Fibroblast of skin of left biceps (primary cell): Measurements from ENCODE around the gene SIMC1.
"Not testable (repeated sequence)": the region's sequence is repeated elsewhere in the genome, so short reads cannot be mapped to it uniquely, and the experiment has no call there.

ENCODE experiments used
- DNase-seq, 2 experiments: peaks; one replicate each; pipeline ENCODE4 v3.0.0-alpha.2; 2013; ENCODE audit warnings: low read depth in 2 of 2

Gene SIMC1

DNA sequence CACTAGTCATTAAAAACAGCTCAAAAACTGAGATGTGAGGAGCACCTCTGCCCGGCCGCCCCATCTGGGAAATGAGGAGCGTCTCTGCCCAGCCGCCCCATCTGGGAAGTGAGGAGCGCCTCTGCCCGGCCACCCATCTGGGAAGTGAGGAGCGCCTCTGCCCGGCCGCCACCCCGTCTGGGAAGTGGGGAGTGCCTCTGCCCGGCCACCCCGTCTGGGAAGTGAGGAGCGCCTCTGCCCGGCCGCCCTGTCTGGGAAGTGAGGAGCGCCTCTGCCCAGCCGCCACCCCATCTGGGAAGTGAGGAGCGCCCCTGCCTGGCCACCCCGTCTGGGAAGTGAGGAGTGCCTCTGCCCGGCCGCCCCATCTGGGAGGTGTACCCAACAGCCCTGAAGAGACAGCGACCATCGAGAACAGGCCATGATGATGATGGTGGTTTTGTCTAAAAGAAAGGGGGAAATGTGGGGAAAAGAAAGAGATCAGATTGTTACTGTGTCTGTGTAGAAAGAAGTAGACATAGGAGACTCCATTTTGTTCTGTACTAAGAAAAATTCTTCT is 23.7 kb upstream of the SIMC1 start:
- not testable (repeated sequence) for DNase-seq

DNA sequence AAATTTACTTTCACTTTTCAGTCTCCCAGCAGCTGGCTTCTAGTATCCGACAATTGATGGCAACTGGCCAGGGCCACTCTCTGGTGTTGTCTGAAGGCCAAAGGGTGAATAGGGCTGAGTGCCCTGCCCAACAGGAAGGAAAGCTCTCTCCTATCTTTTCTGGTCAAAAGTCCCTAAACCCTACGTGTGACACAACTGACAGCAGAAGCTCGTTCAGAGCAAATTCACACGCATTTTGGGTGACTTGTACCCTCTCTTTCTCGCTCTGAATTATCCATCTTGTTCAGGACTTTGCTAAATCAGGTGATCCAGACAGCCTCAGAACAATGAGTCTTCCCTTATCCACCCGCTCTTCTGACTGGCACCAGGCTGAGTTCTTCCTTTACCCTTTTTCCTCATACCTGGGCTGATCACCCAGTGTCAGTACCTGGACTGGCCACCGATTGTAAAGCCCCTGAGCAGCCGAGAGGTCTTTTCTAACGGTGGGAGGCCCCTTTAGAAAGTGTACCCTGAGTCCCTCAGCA is 21.8 kb upstream of the SIMC1 start:
- DNase-seq = not testable (repeated sequence)

DNA sequence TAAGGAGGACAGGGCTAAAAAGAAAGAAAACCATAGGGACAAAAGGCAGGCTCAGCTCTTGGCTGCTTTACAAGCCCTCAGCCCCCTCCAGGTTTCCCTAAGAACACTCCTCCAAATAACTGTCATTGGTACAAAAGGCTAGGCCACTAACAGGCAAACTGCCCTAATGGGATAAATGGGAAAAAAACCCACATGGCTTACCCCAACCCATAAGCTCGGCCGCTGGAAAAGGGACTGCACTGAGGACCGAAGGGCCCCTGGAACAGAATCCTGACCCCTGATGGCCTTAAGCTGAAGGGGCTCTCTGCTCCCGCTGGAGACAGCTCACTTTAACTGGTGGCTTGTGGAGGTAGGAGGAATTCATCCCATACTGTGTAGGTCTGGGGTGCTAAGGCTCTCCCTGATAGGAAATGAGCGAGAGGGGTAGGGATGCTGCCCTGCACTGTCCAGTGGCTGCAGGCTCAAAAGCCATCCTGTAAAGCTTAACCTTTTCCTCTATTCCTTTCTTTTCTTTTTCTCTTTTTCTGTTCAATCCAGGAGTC is 21.0 kb upstream of the SIMC1 start:
- not testable (repeated sequence) for DNase-seq

DNA sequence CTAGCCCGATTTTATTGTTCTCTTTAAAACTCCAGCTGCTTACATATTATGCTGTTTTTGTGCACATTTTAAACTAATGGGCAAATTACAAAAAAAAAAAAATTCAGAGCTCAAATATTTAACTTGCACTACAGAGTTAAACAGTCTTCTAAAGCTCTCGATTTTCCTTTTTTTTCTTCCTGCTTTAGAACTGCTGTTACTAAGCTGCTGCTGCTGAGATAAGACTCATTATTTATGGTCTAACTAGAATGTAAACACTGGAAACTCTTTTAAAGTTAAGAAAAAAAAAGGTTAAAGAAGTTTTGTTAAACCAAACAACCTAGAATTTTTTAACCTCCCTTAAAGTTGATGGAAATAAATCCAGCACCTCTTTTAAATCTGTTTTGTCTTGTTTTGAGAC is 20.5 kb upstream of the SIMC1 start:
- DNase-seq = not testable (repeated sequence)

DNA sequence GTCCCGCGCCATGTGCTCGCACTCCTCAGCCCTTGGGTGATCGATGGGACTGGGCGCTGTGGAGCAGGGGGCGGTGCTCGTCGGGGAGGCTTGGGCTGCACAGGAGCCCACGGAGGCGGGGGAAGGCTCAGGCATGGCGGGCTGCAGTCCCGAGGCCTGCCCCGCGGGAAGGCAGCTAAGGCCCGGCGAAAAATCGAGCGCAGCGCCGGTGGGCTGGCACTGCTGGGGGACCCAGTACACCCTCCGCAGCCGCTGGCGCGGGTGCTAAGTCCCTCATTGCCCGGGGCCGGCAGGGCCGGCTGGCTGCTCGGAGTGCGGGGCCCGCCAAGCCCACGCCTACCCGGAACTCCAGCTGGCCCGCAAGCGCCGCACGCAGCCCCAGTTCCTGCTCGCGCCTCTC is 16.2 kb upstream of the SIMC1 start:
- DNase-seq = not testable (repeated sequence)

DNA sequence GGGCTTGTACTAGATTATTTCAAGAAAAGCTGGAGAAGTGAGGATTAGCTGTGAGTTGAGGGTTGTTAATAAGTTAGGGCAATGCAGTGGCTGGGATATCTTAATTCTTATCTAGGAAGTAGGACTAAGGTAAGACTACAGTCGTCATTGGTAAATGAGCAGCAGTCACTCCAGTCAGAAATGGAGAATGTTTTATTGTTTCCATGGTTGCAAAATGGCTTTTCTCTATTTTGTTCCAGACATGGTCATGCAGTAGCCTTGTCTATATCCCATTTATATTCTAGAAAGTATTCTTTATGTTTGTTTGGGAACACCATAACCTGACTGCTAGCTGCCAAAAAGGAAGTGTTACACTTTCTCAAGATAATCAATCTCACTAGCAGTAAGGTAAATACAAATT is 9.9 kb upstream of the SIMC1 start:
- DNase-seq = not testable (repeated sequence)

DNA sequence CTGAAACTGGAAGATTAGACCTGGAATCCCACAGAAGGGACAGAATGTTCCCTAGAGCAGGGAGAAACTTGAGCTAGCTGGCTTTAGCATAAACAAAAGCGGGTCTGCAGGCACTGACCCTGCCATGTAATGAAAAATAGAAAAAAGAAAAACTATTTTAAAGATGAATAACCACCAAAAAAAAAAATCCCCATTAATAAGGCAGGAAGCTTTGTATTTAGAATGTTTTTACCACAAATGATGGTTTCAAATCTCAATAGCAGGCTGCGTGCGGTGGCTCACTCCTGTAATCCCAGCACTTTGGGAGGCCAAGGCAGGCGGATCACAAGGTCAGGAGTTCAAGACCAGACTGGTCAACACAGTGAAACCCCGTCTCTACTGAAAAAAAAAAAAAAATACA is 5.0 kb upstream of the SIMC1 start:
- DNase-seq = not testable (repeated sequence)

DNA sequence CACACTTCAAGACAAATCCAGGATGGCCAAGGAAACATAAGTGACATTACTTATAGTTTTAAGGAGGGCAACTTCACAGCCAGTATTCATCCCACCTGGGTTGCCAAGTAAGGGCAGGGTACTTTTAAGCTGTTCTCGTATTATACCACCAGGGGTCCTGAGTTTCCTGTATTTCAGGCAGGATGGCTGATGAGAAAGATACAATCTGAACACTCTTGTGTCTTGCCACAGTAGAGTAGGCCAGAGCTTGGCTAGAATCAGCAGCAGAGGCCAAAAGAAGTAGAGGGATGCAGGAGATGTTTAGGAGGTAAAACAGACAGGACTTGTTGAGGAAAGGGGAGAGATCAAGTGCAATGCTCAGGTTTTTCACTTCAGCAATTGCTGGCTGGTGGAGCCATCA is 3.1 kb upstream of the SIMC1 start:
- peak in 1 of 2 experiments; percentile 1 for DNase-seq

DNA sequence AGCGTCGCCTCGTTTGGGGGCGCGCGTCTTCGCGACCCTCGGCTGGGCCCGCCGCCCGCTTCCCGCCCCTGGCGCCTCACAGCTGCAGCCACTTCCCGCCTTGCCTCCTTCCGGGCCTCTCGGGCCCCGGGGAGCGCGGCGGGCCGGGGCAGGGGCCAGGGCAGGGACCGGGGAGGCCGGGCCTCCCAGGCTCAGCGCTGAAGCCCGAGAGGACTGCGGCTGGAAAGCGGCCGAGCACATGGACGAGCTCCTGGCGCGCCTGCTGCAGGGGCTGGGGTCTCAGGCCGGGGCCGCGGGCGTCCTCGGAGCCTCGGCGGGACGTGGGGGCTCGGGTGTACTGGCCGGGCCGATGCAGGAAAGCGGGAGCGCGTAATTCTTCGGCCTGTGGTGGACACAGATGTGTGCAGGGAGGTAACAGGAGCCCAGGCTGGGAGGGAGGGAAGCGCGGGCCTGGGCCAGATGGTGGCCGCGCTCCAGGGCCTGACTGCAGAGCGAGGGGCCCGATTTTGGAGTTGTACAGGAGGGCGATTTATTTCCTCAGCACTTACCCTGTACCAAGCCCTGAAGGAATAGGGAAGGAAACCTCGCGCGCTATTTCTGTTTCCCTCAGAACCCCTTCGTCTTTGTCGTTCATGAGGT is 540 bp downstream of the SIMC1 start:
- DNase-seq = not testable (repeated sequence)

DNA sequence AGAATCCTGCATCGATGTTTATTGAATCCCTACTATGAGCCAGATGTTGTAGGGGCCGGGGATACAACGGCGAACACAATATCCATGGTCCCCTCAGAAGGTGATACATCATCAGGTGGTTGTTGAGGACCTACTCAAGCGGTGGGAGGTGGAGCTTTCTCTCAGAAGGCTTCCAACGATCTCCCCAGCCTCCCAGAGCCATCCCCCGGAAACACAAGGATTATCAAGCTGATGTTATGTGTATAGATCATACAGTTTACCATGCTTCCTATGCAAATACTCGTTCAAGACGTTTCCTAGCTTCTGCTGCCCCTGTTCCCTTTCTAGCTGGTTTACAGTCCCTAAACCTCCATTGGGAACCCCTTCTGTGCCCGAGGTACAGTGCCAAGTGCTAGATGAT is 1.1 kb downstream of the SIMC1 start:
- DNase-seq = not testable (repeated sequence)

DNA sequence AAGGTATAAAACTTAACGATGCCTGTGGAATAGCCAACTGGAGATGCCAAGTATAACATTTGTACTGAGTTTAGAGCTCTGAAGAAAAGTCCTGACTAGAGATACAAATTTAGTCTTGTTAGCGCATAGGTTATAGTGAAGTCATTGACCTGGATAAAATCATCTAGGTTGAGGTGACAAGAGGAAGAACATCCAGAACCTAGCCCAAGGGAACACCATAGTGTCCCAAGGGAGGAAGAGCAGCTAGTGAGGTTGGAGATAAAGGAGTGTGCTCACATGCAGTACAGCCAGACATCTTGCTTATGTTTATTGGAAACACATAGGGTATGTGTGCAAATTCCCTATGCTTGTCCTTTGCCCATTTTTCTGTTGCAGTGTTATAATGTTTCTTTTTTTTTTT is 6.1 kb downstream of the SIMC1 start:
- DNase-seq = not testable (repeated sequence)

DNA sequence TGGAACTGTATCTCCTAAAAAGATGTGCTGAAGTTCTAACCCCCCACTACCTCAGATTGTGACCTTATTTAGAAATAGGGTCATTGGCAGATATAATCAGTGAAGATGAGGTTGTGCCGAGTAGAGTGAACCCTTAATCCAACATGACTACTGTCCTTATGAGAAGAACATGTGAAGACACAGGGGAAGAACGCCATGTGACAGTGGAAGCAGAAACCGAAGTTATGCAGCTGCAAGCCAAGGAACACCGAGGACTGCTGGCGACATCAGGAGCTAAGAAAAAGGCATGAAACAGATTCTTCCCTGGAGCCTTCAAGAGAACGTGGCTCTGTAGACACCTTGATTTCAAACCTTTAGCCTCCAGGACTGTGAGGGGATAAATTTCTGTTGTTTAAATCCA is 6.8 kb downstream of the SIMC1 start:
- DNase-seq = not testable (repeated sequence)

DNA sequence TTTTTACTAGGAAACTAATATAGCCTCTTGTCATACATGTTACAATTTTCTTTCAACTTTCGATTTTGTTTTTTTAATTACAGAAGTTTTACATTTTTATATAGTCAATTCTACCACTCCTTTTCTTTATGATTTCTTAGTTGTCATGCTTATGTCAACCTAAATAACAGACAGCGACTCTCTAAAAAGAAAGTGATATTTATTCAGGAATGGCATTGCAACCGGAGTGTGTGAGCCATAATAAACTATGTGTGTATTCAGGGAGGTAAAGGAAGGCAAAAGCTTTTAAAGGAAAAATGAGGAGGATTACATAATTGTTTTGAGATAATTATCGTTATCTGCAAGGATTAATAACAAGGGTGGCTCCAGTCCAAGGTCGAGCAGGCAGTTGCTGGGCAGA is 7.3 kb downstream of the SIMC1 start:
- not testable (repeated sequence) for DNase-seq

DNA sequence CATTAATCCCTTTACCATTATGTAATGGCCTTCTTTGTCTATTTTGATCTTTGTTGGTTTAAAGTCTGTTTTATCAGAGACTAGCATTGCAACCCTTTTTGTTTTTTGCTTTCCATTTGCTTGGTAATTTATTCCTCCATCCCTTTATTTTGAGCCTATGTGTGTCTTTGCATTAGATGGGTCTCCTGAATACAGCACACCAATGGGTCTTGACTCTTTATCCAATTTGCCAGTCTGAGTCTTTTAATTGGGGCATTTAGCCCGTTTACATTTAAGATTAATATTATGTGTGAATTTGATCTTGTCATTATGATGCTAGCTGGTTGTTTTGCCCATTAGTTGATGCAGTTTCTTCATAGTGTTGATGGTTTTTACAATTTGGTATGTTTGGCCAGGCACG is 12.5 kb downstream of the SIMC1 start:
- DNase-seq = not testable (repeated sequence)

DNA sequence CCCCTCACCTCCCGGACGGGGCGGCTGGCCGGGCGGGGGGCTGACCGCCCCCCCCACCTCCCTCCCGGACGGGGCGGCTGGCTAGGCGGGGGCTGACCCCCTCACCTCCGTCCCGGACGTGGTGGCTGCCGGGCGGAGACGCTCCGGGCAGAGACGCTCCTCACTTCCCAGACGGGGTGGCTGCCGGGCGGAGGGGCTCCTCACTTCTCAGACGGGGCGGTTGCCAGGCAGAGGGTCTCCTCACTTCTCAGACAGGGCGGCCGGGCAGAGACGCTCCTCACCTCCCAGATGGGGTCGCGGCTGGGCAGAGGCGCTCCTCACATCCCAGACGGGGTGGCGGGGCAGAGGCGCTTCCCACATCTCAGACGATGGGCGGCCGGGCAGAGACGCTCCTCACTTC is 13.9 kb downstream of the SIMC1 start:
- not testable (repeated sequence) for DNase-seq

DNA sequence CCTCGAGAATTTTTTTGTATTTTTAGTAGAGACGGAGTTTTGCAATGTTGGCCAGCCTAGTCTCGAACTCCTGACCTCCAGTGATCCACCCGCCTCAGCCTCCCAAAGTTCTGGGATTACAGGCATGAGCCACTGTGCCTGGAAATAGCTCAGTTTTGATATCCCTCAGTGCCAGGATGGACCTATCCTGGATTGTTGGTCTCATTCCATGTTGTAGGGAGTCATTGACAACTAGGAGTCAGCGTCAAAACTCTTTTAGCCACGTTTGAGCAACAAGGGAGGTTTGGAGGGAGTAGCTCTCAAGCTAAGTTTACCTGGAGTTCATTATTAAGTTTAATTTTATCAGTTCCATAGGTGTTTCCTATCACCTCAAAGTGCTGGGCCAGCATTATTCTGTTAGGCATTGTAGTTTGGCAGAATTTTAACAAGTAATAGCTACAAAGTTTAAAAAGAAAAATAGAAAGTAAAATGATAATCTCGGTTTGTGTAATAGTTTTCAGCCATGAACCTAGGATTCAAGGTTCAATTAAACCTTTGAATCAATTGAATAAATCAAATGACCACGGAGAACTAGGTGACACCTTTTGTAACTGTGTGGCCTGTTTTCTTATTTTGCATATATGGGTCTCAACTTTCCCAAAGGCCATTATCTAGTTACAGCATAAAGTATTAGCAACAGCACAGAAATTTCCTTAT is 15.3 kb downstream of the SIMC1 start:
- not testable (repeated sequence) for DNase-seq

DNA sequence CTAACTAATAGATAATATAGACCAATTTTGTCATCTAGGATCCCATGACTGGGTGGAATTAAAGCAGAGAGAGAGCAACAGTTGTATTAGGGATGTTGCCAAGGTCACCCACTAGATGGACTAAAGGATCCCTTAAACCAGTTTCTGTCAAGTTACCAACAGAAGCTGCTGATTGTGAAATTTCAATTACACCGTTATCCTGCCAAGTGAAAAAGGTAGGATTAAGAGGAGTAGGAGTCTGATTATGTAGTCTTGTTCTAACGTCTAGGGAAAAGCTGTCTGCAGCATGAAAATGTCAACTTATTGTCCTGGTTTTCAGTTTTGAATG is 15.8 kb downstream of the SIMC1 start:
- not testable (repeated sequence) for DNase-seq

DNA sequence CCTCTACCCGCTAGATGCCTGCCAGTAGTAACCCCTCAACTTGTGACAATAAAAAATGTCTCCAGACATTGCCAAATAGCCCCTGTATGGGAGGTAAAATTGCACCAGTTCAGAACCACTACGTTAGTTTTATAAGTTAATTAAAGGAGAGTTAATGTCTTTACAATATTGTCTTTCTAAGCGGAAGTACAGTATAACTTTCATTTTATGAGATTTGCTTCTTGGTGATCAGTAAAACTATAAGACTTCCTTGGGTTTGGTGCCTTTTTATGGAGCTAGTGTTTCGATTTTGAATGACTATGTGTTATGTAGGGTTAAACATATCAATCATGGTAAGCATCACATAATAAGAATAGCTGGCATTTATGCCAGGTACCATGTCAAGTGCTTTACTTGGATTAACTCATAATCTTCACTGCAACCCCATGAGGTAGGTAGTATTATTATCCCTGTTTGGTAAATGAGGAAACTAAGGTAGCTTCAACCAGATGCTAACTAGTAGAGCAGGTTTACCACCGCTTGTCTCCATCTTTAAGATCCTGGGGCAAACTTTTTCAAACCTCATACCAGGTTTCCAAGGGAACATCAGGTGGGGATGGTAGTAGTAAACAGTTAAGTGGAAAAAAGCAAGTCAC is 19.8 kb downstream of the SIMC1 start:
- not testable (repeated sequence) for DNase-seq

DNA sequence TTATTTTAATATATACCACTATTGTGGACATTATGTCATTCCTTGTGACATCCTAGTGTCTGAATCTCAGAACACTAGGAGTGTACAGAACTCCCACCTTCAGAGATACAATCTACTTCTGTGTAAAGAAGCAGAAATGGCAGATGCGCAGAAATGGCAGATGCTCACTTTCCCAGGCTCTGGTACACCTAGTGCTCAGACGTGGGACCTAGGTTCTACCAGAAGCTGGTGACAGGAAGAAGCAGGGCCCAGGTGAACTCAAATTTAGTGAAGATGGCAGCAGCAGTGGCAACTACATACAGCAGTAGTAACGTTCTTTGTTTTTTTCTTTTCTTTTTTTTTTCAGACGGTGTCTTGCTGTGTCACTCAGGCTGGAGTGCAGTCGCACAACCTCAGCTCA is 22.5 kb downstream of the SIMC1 start:
- DNase-seq = not testable (repeated sequence)

DNA sequence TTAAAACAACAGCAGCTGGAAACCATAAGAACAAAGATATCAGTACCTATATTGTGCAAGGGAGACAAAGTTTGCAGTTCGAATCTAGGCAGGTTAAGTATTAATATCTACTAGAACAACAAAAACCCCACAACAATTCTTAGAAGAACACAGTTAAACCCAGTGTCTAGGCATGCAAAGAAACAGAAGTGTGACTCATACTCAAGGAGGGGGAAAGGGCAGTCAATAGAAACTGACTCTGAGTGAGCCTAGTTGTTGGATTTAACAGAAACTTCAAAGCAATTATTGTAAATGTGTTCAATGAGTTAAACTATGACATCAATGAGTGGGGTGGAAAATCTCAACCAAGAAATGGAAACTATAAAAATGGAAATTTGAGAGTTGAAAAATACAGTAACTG is 28.2 kb downstream of the SIMC1 start:
- not testable (repeated sequence) for DNase-seq

DNA sequence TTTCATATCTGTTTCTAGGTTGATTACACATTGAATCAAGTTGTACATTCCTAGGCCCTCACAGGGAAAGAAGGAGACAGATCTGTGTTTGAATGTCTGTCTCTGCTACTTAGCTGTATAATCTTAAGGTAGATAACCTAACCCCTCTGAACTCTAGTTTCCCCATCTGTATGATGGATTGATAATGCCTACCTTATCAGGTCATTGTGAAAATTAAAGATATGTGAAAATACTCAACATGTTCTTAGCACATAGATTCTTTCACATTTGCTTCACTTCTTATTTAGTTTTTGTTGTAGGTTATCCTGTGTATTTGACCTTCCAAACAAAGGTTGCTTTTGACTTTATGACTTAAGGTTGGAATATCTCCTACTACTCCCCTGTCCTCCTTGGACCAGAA is 50.8 kb downstream of the SIMC1 start:
- DNase-seq = not testable (repeated sequence)
